PFSK-1 (cell line): ENCODE results near the gene CLDN14.

ENCODE experiments used
- FOXP2 ChIP-seq: optimal IDR thresholded peaks from 2 replicates; pipeline ENCODE3; 2011; ENCODE audit warnings: borderline replicate concordance, control low read depth, inconsistent platforms; ENCODE audit not compliant: insufficient read depth; ENCODE audit errors: extremely low read length, extremely low read depth
- POLR2AphosphoS5 ChIP-seq: IDR thresholded peaks from 2 replicates; pipeline ENCODE4 v1.6.1; 2012; ENCODE audit warnings: low read depth, mild to moderate bottlenecking, control low read depth, low read length, moderate library complexity
- SIN3A ChIP-seq: IDR thresholded peaks from 2 replicates; pipeline ENCODE4 v1.6.1; 2012; ENCODE audit warnings: mild to moderate bottlenecking, low read length, moderate library complexity, borderline replicate concordance; ENCODE audit not compliant: insufficient read depth
- TAF1 ChIP-seq: IDR thresholded peaks from 2 replicates; pipeline ENCODE4 v1.6.1; 2012; ENCODE audit warnings: low read length, control low read depth, borderline replicate concordance; ENCODE audit not compliant: insufficient read depth
- TF ChIP-seq, protein P1 (sequence below), 2 experiments: IDR thresholded peaks; 2 replicates each; pipeline versions ENCODE4 v1.6.1 to v1.8.0; 2011 to 2012; ENCODE audit warnings: low read depth in 2 of 2, low read length in 2 of 2, control low read depth in 1 of 2, inconsistent platforms in 1 of 2, mild to moderate bottlenecking in 1 of 2, moderate library complexity in 1 of 2; ENCODE audit not compliant: insufficient read depth in 1 of 2

DNA sequence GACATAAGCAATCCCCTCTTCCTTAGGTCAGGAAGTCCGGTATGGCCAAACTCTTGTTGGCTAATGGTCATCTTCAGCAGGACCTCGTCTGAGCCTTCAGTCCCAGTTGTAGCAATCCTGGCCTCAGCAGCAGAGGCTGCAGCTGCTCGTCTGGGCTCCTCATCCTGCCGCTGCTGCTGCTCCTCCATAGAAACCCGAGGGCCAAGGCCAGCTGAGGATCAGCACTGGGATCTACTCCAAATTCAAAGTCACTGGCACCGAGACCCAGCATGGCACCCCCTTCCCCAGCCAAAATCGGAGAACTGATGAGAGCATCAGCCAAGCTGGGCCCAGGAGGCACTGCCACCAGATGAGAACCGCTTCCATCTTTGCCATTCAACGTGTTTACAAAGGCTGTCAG lies 6.3 kb upstream of the CLDN14 start:
- TF ChIP-seq TAF1 (no peak), POLR2AphosphoS5 (no peak), SIN3A (no peak), FOXP2 (no peak)
- TF ChIP-seq, protein P1, sequence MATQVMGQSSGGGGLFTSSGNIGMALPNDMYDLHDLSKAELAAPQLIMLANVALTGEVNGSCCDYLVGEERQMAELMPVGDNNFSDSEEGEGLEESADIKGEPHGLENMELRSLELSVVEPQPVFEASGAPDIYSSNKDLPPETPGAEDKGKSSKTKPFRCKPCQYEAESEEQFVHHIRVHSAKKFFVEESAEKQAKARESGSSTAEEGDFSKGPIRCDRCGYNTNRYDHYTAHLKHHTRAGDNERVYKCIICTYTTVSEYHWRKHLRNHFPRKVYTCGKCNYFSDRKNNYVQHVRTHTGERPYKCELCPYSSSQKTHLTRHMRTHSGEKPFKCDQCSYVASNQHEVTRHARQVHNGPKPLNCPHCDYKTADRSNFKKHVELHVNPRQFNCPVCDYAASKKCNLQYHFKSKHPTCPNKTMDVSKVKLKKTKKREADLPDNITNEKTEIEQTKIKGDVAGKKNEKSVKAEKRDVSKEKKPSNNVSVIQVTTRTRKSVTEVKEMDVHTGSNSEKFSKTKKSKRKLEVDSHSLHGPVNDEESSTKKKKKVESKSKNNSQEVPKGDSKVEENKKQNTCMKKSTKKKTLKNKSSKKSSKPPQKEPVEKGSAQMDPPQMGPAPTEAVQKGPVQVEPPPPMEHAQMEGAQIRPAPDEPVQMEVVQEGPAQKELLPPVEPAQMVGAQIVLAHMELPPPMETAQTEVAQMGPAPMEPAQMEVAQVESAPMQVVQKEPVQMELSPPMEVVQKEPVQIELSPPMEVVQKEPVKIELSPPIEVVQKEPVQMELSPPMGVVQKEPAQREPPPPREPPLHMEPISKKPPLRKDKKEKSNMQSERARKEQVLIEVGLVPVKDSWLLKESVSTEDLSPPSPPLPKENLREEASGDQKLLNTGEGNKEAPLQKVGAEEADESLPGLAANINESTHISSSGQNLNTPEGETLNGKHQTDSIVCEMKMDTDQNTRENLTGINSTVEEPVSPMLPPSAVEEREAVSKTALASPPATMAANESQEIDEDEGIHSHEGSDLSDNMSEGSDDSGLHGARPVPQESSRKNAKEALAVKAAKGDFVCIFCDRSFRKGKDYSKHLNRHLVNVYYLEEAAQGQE (IDR thresholded peaks at IDR 0.05; ENCODE audit: insufficient read depth in 1 of 2, low read depth in 2 of 2, low read length in 2 of 2), result no peak
